Astrocyte (in vitro differentiated cells and primary cell): ENCODE results near the gene SYT7. TPM values are rescaled to one million over a fixed set of nuclear protein-coding genes. Genes with fewer than 3 reads are reported as not detected.

Experiments used
- DNase-seq: peaks from one replicate; pipeline ENCODE4 v3.0.0-alpha.2; 2010; ENCODE audit warnings: low read depth
- FAIRE-seq: peaks from 2 replicates; lab custom pipeline; 2011; peaks lifted over from hg19 to GRCh38; lab: Jason Lieb, UNC
- H2AFZ ChIP-seq: 2 replicates; pipeline ENCODE4 v1.6.0; 2012; ENCODE audit warnings: low read depth, low read length, inconsistent platforms
- H3K27ac ChIP-seq: 2 replicates; pipeline ENCODE4 v1.5.1; 2011; ENCODE audit warnings: low read depth, low read length, inconsistent platforms
- H3K27me3 ChIP-seq: 2 replicates; pipeline ENCODE4 v1.6.0; 2011; ENCODE audit warnings: low read length, inconsistent platforms; ENCODE audit not compliant: insufficient read depth
- H3K36me3 ChIP-seq: 2 replicates; pipeline ENCODE4 v1.5.1; 2011; ENCODE audit warnings: low read length, inconsistent platforms; ENCODE audit not compliant: insufficient read depth
- H3K4me1 ChIP-seq: 2 replicates; pipeline ENCODE4 v1.5.1; 2011; ENCODE audit warnings: low read length, inconsistent platforms; ENCODE audit not compliant: insufficient read depth
- H3K4me2 ChIP-seq: 2 replicates; pipeline ENCODE4 v1.6.0; 2012; ENCODE audit warnings: low read length, inconsistent platforms
- H3K4me3 ChIP-seq: 2 replicates; pipeline ENCODE4 v1.5.1; 2011; ENCODE audit warnings: low read depth, mild to moderate bottlenecking, low read length, inconsistent platforms; ENCODE audit not compliant: insufficient read depth
- H3K79me2 ChIP-seq: 2 replicates; pipeline ENCODE4 v1.6.0; 2012; ENCODE audit warnings: mild to moderate bottlenecking, low read length, inconsistent platforms; ENCODE audit not compliant: insufficient read depth
- H3K9ac ChIP-seq: 2 replicates; pipeline ENCODE4 v1.6.0; 2012; ENCODE audit warnings: mild to moderate bottlenecking, low read length, inconsistent platforms
- H3K9me3 ChIP-seq: 2 replicates; pipeline ENCODE4 v1.5.1; 2012; ENCODE audit warnings: low read depth, mild to moderate bottlenecking, low read length, inconsistent platforms; ENCODE audit not compliant: insufficient read depth
- H4K20me1 ChIP-seq: 2 replicates; pipeline ENCODE4 v1.6.0; 2012; ENCODE audit warnings: low read length, inconsistent platforms; ENCODE audit not compliant: insufficient read depth
- H3K27ac Mint-ChIP-seq: one replicate; pipeline ENCODE4 v1.8.0; 2021; ENCODE audit warnings: mild to moderate bottlenecking, mixed read lengths; ENCODE audit not compliant: unreplicated experiment
- H3K27me3 Mint-ChIP-seq: one replicate; pipeline ENCODE4 v1.8.0; 2021; ENCODE audit warnings: low read depth, mixed read lengths; ENCODE audit not compliant: unreplicated experiment
- H3K36me3 Mint-ChIP-seq: one replicate; pipeline ENCODE4 v1.8.0; 2021; ENCODE audit warnings: low read depth, mixed read lengths; ENCODE audit not compliant: unreplicated experiment
- H3K4me1 Mint-ChIP-seq: one replicate; pipeline ENCODE4 v1.8.0; 2021; ENCODE audit warnings: low read depth, mixed read lengths; ENCODE audit not compliant: unreplicated experiment
- H3K4me3 Mint-ChIP-seq: one replicate; pipeline ENCODE4 v1.8.0; 2021; ENCODE audit warnings: mild to moderate bottlenecking, moderate library complexity, mixed read lengths; ENCODE audit not compliant: unreplicated experiment
- H3K9me3 Mint-ChIP-seq: one replicate; pipeline ENCODE4 v1.8.0; 2021; ENCODE audit warnings: mild to moderate bottlenecking, mixed read lengths; ENCODE audit not compliant: unreplicated experiment
- EZH2 ChIP-seq: IDR thresholded peaks from 2 replicates; pipeline ENCODE4 v1.6.1; 2012; ENCODE audit warnings: mild to moderate bottlenecking, low read length, inconsistent platforms; ENCODE audit not compliant: insufficient read depth
- total RNA-seq: library from RNA; stranded (reverse); gene quantifications from 2 replicates; pipeline ENCODE4 v1.2.1, GENCODE V29; 2021
- TF ChIP-seq, protein P1 (sequence below): IDR thresholded peaks from 2 replicates; pipeline ENCODE4 v1.5.1; 2011; ENCODE audit warnings: low read depth, mild to moderate bottlenecking, inconsistent platforms, low read length, moderate library complexity; ENCODE audit not compliant: insufficient read depth

Gene SYT7
- total RNA-seq, 1 donor from 2014 or later: 3.7 TPM

DNA sequence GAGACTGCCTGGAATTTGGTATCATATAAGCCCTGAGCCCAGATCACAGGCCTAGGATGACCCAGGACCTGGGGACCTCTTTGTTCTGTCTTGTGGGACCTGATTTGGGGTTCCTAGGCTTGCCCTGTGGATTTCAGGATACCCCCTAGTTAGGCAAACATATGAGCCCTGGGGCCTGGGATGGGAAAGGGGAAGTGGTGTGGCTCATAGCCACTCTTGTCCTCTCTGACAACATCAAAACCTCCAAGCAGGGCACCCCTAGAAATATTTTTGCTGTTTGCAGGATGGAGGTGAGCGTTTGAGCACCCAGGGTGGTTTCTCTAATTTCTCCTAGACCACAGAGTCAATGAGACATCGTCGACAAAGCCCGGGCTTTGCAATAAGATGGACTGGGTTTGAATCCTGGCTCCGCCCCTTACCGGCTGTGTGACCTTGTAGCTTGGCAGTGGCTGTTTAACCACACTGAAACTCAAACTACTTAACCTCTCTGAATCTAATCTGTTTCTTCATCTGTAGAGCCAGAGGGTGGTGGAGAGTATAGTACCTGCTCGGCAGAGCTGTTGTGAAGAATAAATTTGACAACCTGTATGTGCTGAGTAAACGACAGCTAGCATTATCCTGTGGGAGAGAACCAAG, 77.6 kb downstream of the SYT7 start:
- H3K4me2 ChIP-seq: no peak overlapping the region
- peaks cover 37% of the 10 kb centered on the region for H3K27me3 ChIP-seq
- no peak overlapping the region for H3K4me3 ChIP-seq
- no peak overlapping the region for H3K4me3 Mint-ChIP-seq
- no peak overlapping the region for H3K9ac ChIP-seq
- no peaks in the 10 kb centered on the region for H3K36me3 ChIP-seq
- H3K4me1 ChIP-seq: no peaks in the 10 kb centered on the region
- no peaks in the 10 kb centered on the region for H4K20me1 ChIP-seq
- no peak overlapping the region for H3K27ac Mint-ChIP-seq
- peaks cover 4% of the 10 kb centered on the region for H3K9me3 Mint-ChIP-seq
- H3K79me2 ChIP-seq: no peaks in the 10 kb centered on the region
- peaks cover 4% of the 10 kb centered on the region for H3K36me3 Mint-ChIP-seq
- no peak for DNase-seq
- no peaks in the 10 kb centered on the region for H3K4me1 Mint-ChIP-seq
- no peak overlapping the region for H3K27ac ChIP-seq
- TF ChIP-seq, protein P1, sequence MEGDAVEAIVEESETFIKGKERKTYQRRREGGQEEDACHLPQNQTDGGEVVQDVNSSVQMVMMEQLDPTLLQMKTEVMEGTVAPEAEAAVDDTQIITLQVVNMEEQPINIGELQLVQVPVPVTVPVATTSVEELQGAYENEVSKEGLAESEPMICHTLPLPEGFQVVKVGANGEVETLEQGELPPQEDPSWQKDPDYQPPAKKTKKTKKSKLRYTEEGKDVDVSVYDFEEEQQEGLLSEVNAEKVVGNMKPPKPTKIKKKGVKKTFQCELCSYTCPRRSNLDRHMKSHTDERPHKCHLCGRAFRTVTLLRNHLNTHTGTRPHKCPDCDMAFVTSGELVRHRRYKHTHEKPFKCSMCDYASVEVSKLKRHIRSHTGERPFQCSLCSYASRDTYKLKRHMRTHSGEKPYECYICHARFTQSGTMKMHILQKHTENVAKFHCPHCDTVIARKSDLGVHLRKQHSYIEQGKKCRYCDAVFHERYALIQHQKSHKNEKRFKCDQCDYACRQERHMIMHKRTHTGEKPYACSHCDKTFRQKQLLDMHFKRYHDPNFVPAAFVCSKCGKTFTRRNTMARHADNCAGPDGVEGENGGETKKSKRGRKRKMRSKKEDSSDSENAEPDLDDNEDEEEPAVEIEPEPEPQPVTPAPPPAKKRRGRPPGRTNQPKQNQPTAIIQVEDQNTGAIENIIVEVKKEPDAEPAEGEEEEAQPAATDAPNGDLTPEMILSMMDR: no peak
- no peak for TF ChIP-seq EZH2
- FAIRE-seq: no peak
- no peaks in the 10 kb centered on the region for H3K9me3 ChIP-seq
- no peak overlapping the region for H2AFZ ChIP-seq
- peaks cover 73% of the 10 kb centered on the region for H3K27me3 Mint-ChIP-seq

GRCh38 chr11:61502522-61502921, 78.4 kb downstream of the SYT7 start:
- H3K9me3 Mint-ChIP-seq: peaks cover 4% of the 10 kb centered on the region
- H3K27me3 Mint-ChIP-seq: peaks cover 65% of the 10 kb centered on the region
- Histone ChIP-seq H3K79me2 (no peaks in the 10 kb centered on the region), H3K9ac (no peak overlapping the region), H3K36me3 (no peaks in the 10 kb centered on the region), H3K27ac (no peak overlapping the region), H3K4me3 (no peak overlapping the region), H3K9me3 (no peaks in the 10 kb centered on the region), H4K20me1 (no peaks in the 10 kb centered on the region), H3K27me3 (peaks cover 29% of the 10 kb centered on the region), H2AFZ (no peak overlapping the region), H3K4me2 (no peak overlapping the region), H3K4me1 (no peaks in the 10 kb centered on the region)
- no peaks in the 10 kb centered on the region for H3K4me1 Mint-ChIP-seq
- FAIRE-seq (no peak), DNase-seq (no peak)
- H3K4me3 Mint-ChIP-seq: no peak overlapping the region
- peaks cover 2% of the 10 kb centered on the region for H3K36me3 Mint-ChIP-seq
- TF ChIP-seq, protein P1: no peak
- H3K27ac Mint-ChIP-seq: no peak overlapping the region

DNA sequence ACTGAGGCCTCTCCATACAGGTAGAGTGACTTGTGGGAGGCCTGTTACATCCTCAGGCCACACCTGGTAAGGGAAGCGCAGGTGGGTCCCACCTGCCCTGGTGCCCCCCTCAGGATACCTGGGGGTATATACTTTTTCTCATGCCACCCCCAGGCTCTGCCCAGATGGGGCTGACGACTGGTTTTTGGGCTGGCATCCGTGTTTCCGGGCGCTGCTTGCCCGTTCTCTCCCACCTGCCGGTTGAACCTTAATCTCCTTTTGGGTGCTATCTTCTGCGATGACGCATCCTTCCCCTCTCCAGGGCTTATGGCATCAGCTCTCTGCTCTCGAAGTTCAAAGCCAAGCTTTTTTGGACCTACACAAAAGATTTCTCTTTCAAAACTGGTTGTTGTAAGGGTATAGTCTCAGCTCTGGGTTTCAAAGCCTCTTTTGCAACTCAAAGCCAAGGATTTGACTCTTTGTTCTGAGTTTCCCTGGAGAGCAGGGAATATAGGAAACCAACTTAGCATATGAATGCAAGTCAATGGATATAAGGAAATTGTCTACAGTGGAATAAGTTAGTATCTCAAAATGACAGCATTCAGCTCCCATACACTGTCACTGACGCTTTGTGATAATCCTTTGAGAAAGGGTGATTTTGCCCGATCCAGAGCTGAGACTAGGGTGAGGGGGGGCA, 80.9 kb downstream of the SYT7 start:
- Histone ChIP-seq H3K79me2 (no peaks in the 10 kb centered on the region), H3K4me2 (no peak overlapping the region), H3K9me3 (no peaks in the 10 kb centered on the region), H3K4me3 (no peak overlapping the region), H2AFZ (no peak overlapping the region), H3K27ac (no peak overlapping the region), H3K27me3 (peaks cover 11% of the 10 kb centered on the region), H3K9ac (no peak overlapping the region), H4K20me1 (no peaks in the 10 kb centered on the region), H3K4me1 (no peaks in the 10 kb centered on the region), H3K36me3 (no peaks in the 10 kb centered on the region)
- Mint-ChIP-seq H3K9me3 (no peaks in the 10 kb centered on the region), H3K4me3 (no peak overlapping the region), H3K27ac (no peak overlapping the region), H3K27me3 (peaks cover 44% of the 10 kb centered on the region), H3K36me3 (no peaks in the 10 kb centered on the region), H3K4me1 (no peaks in the 10 kb centered on the region)
- TF ChIP-seq EZH2: no peak
- TF ChIP-seq, protein P1: no peak
- DNase-seq: no peak
- FAIRE-seq: no peak
